PC-9 (cell line): ENCODE results near the gene SPART.

ENCODE experiments used
- EZH2 ChIP-seq: fragments of 200-600 bp; sonication (generic); IDR thresholded peaks from 2 replicates; pipeline ENCODE4 v1.8.0; 2017; ENCODE audit warnings: antibody characterized with exemption, low read depth
- TF ChIP-seq, protein P1 (sequence below): fragments of 200-600 bp; sonication (generic); conservative IDR thresholded peaks from 2 replicates; pipeline ENCODE4 v1.6.1; 2017; ENCODE audit warnings: mixed run types, antibody characterized with exemption, mild to moderate bottlenecking, moderate library complexity

DNA sequence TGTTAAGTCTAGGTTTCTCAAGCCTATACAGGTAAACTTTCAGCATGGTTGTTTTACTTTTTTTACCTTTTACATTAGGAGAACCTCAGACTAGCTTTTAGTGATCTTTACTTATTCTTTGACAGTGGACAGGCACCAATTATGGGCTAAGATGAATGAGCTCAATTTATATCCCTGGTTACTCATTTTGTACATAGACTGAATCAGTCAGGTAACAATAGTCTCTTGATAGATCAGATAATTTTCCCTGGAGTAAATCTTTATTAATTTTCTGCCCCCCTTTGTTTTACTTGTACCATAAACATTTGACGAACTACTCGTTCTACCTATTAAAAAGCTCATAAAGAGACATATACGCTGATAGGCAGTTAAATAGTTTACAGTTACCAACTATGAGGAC is 22.8 kb downstream of the SPART start:
- TF ChIP-seq, protein P1, sequence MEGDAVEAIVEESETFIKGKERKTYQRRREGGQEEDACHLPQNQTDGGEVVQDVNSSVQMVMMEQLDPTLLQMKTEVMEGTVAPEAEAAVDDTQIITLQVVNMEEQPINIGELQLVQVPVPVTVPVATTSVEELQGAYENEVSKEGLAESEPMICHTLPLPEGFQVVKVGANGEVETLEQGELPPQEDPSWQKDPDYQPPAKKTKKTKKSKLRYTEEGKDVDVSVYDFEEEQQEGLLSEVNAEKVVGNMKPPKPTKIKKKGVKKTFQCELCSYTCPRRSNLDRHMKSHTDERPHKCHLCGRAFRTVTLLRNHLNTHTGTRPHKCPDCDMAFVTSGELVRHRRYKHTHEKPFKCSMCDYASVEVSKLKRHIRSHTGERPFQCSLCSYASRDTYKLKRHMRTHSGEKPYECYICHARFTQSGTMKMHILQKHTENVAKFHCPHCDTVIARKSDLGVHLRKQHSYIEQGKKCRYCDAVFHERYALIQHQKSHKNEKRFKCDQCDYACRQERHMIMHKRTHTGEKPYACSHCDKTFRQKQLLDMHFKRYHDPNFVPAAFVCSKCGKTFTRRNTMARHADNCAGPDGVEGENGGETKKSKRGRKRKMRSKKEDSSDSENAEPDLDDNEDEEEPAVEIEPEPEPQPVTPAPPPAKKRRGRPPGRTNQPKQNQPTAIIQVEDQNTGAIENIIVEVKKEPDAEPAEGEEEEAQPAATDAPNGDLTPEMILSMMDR: no peak
- no peak for TF ChIP-seq EZH2
